Panc1 (cell line): ENCODE measurements around the gene PDE3B. TPM values are rescaled to one million over a fixed set of nuclear protein-coding genes. Genes with fewer than 3 reads are reported as not detected.

Experiments used
- ATAC-seq: fragments of 200-7000 bp; cut with Tn5 transposase; 2 replicates; pipeline ENCODE4 v1.9.1; 2020; ENCODE audit warnings: mild to moderate bottlenecking, moderate library complexity
- BruUV-seq: library from RNA; stranded (reverse); fragments of 400-500 nt; replicated peaks from 2 replicates; lab custom pipeline; 2021; lab: Mats Ljungman, UMichigan
- CTCF ChIA-PET: fragments of 300-600 bp; sonication (Branson Sonifier 250); formaldehyde crosslinking; loops from one replicate; lab custom pipeline; 2022; ENCODE audit warnings: antibody characterized with exemption; lab: Charles Lee
- POLR2A ChIA-PET: fragments of 300-600 bp; sonication (Branson Sonifier 250); formaldehyde crosslinking; loops from one replicate; lab custom pipeline; 2022; ENCODE audit warnings: antibody characterized with exemption; lab: Charles Lee
- DNase-seq: peaks from one replicate; pipeline ENCODE4 v3.0.0-alpha.2; 2010; ENCODE audit warnings: low read depth, low spot score
- H3K27ac ChIP-seq: 2 replicates; pipeline ENCODE4 v1.5.1; 2011; ENCODE audit warnings: mild to moderate bottlenecking, low read length, inconsistent platforms
- H3K27me3 ChIP-seq: fragments of 200-500 bp; sonication (Bioruptor generic); 2 replicates; pipeline ENCODE4 v1.6.0; 2014; ENCODE audit warnings: low read length, inconsistent platforms; ENCODE audit not compliant: control insufficient read depth, insufficient read depth
- H3K36me3 ChIP-seq: fragments of 200-500 bp; sonication (Bioruptor generic); 2 replicates; pipeline ENCODE4 v1.5.1; 2014; ENCODE audit warnings: inconsistent platforms, mild to moderate bottlenecking, low read length, moderate library complexity; ENCODE audit not compliant: control insufficient read depth, insufficient read depth
- H3K4me1 ChIP-seq: 2 replicates; pipeline ENCODE4 v1.5.1; 2011; ENCODE audit warnings: inconsistent platforms, mild to moderate bottlenecking, low read length, moderate library complexity; ENCODE audit not compliant: control insufficient read depth, insufficient read depth
- H3K4me3 ChIP-seq, 2 experiments: 2 replicates each; pipeline ENCODE4 v1.5.1; 2011 to 2012; ENCODE audit warnings: low read depth in 2 of 2, low read length in 2 of 2, mild to moderate bottlenecking in 2 of 2, inconsistent platforms in 1 of 2, moderate library complexity in 1 of 2
- H3K9me3 ChIP-seq: fragments of 200-500 bp; sonication (Bioruptor generic); 2 replicates; pipeline ENCODE4 v1.5.1; 2014; ENCODE audit warnings: low read depth, mild to moderate bottlenecking, inconsistent platforms, low read length, moderate library complexity; ENCODE audit not compliant: control insufficient read depth, insufficient read depth
- POLR2AphosphoS5 ChIP-seq: IDR thresholded peaks from 2 replicates; pipeline ENCODE4 v1.6.1; 2012; ENCODE audit warnings: mild to moderate bottlenecking, low read depth, low read length, moderate library complexity
- SIN3A ChIP-seq: IDR thresholded peaks from 2 replicates; pipeline ENCODE4 v1.6.1; 2012; ENCODE audit warnings: low read depth, mild to moderate bottlenecking, low read length, moderate library complexity, borderline replicate concordance; ENCODE audit not compliant: insufficient read depth
- in situ Hi-C: cut with HindIII; loops from 2 replicates; pipeline ENCODE4 v1.10.0; 2016; ENCODE audit warnings: low sequenced_read_pairs, low pct_unique_long_range_greater_than_20kb
- intact Hi-C: fragments of 100-400 bp; cut with micrococcal nuclease; formaldehyde crosslinking; loops from one replicate; pipeline ENCODE4 v1.10.0; 2022; ENCODE audit not compliant: unreplicated experiment
- total RNA-seq: library from RNA; stranded (reverse); gene quantifications from one replicate; pipeline ENCODE4 v1.2.1, GENCODE V29; 2021; ENCODE audit not compliant: unreplicated experiment
- TF ChIP-seq, protein P1 (sequence below), 2 experiments: IDR thresholded peaks; 2 replicates each; pipeline ENCODE4 v1.6.1; 2011 to 2012; ENCODE audit warnings: low read depth in 2 of 2, control low read depth in 1 of 2, low read length in 1 of 2, mild to moderate bottlenecking in 1 of 2, moderate library complexity in 1 of 2; ENCODE audit not compliant: insufficient read depth in 1 of 2
- TF ChIP-seq, protein P2 (sequence below): fragments of 450-650 bp; IDR thresholded peaks from 2 replicates; pipeline ENCODE4 v1.5.1; 2017; ENCODE audit warnings: mild to moderate bottlenecking

Gene PDE3B
- total RNA-seq, 1 experiment from 2014 or later = 33.0 TPM

DNA sequence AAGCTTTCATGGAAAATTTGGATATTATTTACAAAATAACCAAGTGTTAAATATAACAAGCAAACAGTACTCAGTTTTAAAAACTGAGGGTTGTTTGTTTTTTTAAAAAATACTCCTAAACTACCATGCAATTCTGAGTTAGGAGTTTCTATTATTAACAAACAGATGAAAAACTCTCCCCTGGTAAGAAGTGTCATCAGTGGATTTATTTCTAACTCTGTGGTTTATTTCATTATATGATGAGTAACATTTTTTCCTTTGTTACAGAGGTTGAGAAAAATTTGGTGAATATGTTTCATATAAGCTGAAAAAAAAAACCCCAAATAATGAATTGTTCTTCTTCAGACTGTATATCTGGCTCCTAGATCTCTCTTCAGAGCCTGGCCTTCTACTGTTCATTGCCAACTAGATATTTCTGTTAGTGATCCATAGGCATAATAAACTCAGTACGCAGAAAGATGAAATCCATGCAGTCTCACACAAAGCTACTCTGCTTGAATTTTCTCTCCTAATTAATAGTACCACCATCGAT, 29.4 kb upstream of the PDE3B start:
- intact Hi-C loops (no loop called here), in situ Hi-C loops (no loop called here)
- no TSS peak for BruUV-seq
- Histone ChIP-seq H3K9me3 (no peaks in the 10 kb centered on the region), H3K4me3 (no peak overlapping the region), H3K4me1 (no peaks in the 10 kb centered on the region), H3K27me3 (no peaks in the 10 kb centered on the region), H3K27ac (no peak overlapping the region), H3K36me3 (0 out of 2 replicates have a peak, but pooled peaks cover under 1% of the 10 kb centered on the region)
- POLR2A ChIA-PET = no interaction called here
- TF ChIP-seq, protein P1, sequence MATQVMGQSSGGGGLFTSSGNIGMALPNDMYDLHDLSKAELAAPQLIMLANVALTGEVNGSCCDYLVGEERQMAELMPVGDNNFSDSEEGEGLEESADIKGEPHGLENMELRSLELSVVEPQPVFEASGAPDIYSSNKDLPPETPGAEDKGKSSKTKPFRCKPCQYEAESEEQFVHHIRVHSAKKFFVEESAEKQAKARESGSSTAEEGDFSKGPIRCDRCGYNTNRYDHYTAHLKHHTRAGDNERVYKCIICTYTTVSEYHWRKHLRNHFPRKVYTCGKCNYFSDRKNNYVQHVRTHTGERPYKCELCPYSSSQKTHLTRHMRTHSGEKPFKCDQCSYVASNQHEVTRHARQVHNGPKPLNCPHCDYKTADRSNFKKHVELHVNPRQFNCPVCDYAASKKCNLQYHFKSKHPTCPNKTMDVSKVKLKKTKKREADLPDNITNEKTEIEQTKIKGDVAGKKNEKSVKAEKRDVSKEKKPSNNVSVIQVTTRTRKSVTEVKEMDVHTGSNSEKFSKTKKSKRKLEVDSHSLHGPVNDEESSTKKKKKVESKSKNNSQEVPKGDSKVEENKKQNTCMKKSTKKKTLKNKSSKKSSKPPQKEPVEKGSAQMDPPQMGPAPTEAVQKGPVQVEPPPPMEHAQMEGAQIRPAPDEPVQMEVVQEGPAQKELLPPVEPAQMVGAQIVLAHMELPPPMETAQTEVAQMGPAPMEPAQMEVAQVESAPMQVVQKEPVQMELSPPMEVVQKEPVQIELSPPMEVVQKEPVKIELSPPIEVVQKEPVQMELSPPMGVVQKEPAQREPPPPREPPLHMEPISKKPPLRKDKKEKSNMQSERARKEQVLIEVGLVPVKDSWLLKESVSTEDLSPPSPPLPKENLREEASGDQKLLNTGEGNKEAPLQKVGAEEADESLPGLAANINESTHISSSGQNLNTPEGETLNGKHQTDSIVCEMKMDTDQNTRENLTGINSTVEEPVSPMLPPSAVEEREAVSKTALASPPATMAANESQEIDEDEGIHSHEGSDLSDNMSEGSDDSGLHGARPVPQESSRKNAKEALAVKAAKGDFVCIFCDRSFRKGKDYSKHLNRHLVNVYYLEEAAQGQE (IDR thresholded peaks at IDR 0.05; ENCODE audit: insufficient read depth in 1 of 2, low read depth in 2 of 2, low read length in 1 of 2) = no peak
- DNase-seq (no peak), ATAC-seq (no peak)
- CTCF ChIA-PET = no interaction called here

DNA sequence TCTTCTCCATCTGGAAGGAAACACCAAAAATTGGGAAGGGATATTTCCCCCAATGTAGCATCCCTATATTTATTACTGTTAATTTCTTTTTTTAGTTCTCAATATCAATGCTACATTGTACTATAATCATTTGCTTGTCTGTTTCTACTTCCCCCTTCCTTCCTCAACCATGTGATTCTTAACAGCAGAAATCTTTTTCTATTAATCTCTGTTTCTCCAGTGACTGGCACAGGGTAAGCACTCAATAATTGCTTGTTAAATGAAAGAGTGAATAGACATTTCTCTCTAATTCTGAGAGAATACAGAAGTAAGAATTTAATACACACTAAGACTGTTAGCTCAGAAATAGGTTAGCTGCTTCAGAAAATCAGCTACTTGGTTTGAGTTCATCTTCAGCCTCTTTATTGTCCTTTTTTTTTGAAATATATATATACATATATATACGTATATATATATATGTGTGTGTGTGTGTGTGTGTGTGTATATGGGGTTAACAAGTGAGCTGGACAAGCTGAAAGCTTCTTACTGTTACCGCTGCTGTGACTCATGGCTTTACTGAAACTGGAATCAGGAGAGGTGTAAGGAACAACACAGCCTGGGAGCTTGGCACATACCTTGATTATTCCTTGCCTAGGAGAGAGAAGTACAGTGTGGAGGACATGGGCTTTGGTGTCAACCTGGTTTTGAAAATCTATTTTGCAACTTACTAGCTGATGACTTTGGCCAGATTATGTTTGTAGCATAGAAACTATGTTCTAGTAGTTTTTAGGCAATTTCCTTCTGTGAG, 26.2 kb upstream of the PDE3B start:
- intact Hi-C loops = no loop called here
- Histone ChIP-seq H3K36me3 (no peaks in the 10 kb centered on the region), H3K9me3 (no peaks in the 10 kb centered on the region), H3K27ac (no peak overlapping the region), H3K4me3 (no peak overlapping the region), H3K27me3 (no peaks in the 10 kb centered on the region), H3K4me1 (0 out of 2 replicates have a peak, but pooled peaks cover 3% of the 10 kb centered on the region)
- no TSS peak for BruUV-seq
- ChIA-PET POLR2A (interaction anchor here (0.6 kb wide), 1 partner anchor 43 kb away, joined by 7 read pairs; no protein-coding TSS in a partner anchor), CTCF (no interaction called here)
- TF ChIP-seq, protein P2, sequence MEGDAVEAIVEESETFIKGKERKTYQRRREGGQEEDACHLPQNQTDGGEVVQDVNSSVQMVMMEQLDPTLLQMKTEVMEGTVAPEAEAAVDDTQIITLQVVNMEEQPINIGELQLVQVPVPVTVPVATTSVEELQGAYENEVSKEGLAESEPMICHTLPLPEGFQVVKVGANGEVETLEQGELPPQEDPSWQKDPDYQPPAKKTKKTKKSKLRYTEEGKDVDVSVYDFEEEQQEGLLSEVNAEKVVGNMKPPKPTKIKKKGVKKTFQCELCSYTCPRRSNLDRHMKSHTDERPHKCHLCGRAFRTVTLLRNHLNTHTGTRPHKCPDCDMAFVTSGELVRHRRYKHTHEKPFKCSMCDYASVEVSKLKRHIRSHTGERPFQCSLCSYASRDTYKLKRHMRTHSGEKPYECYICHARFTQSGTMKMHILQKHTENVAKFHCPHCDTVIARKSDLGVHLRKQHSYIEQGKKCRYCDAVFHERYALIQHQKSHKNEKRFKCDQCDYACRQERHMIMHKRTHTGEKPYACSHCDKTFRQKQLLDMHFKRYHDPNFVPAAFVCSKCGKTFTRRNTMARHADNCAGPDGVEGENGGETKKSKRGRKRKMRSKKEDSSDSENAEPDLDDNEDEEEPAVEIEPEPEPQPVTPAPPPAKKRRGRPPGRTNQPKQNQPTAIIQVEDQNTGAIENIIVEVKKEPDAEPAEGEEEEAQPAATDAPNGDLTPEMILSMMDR = no peak
- no peak for TF ChIP-seq SIN3A
- TF ChIP-seq POLR2AphosphoS5 = no peak
- no peak for DNase-seq
- no peak for ATAC-seq
- in situ Hi-C loops = no loop called here

DNA sequence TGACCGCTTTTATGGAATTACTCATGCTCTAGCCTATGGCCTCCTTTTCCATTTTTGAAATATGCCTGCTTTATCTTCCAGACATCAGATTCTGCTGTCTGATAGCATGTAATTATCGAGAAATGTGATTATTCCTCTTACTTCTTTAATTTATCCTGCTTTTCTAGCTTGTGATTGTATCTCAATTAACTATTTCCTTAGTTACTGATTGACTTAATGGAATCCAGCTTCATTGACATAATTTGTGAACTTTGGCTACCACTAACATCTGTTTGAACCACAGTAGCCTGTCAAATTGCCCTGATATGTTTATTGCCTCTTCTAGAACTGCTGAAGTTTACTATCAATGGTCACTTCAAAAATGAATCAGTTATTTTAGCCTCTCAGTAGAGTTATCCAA, 25.5 kb upstream of the PDE3B start:
- TF ChIP-seq POLR2AphosphoS5 = no peak
- TF ChIP-seq, protein P1 (IDR thresholded peaks at IDR 0.05; ENCODE audit: insufficient read depth in 1 of 2, low read depth in 2 of 2, low read length in 1 of 2) = no peak
- TF ChIP-seq, protein P2 = no peak
- H3K36me3 ChIP-seq = no peaks in the 10 kb centered on the region
- in situ Hi-C loops = no loop called here
- intact Hi-C loops = no loop called here
- DNase-seq = no peak
- no TSS peak for BruUV-seq
- ChIA-PET CTCF (no interaction called here), POLR2A (no interaction called here)
- H3K4me1 ChIP-seq = 0 out of 2 replicates have a peak, but pooled peaks cover 3% of the 10 kb centered on the region
- H3K4me3 ChIP-seq = no peak overlapping the region
- H3K27ac ChIP-seq = no peak overlapping the region
- H3K27me3 ChIP-seq = no peaks in the 10 kb centered on the region
- no peaks in the 10 kb centered on the region for H3K9me3 ChIP-seq
- no peak for ATAC-seq
